Frontal cortex (tissue), 4 donors: ENCODE measurements around the gene ZNF398. TPM values are rescaled to one million over a fixed set of nuclear protein-coding genes. Genes with fewer than 3 reads are reported as not detected.
"Not testable (repeated sequence)": the region's sequence is repeated elsewhere in the genome, so short reads cannot be mapped to it uniquely, and the experiment has no call there.

ENCODE experiments used
- DNase-seq, 2 donors: peaks; one replicate each; pipeline ENCODE4 v3.0.0; 2012; ENCODE audit warnings: low spot score in 2 of 2
- FAIRE-seq: peaks from 2 replicates; lab custom pipeline; 2012; peaks lifted over from hg19 to GRCh38; lab: Jason Lieb, UNC
- total RNA-seq: library from RNA; depleted of rRNA; stranded (reverse); fragments of >200 nt; gene quantifications from one replicate; pipeline ENCODE4 v1.2.3, GENCODE V29; 2014
- donor health status: control.
- donor health status: control.
- donor health status: control.

ZNF398 gene, protein sequence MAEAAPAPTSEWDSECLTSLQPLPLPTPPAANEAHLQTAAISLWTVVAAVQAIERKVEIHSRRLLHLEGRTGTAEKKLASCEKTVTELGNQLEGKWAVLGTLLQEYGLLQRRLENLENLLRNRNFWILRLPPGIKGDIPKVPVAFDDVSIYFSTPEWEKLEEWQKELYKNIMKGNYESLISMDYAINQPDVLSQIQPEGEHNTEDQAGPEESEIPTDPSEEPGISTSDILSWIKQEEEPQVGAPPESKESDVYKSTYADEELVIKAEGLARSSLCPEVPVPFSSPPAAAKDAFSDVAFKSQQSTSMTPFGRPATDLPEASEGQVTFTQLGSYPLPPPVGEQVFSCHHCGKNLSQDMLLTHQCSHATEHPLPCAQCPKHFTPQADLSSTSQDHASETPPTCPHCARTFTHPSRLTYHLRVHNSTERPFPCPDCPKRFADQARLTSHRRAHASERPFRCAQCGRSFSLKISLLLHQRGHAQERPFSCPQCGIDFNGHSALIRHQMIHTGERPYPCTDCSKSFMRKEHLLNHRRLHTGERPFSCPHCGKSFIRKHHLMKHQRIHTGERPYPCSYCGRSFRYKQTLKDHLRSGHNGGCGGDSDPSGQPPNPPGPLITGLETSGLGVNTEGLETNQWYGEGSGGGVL
- 19.6 TPM for total RNA-seq

DNA sequence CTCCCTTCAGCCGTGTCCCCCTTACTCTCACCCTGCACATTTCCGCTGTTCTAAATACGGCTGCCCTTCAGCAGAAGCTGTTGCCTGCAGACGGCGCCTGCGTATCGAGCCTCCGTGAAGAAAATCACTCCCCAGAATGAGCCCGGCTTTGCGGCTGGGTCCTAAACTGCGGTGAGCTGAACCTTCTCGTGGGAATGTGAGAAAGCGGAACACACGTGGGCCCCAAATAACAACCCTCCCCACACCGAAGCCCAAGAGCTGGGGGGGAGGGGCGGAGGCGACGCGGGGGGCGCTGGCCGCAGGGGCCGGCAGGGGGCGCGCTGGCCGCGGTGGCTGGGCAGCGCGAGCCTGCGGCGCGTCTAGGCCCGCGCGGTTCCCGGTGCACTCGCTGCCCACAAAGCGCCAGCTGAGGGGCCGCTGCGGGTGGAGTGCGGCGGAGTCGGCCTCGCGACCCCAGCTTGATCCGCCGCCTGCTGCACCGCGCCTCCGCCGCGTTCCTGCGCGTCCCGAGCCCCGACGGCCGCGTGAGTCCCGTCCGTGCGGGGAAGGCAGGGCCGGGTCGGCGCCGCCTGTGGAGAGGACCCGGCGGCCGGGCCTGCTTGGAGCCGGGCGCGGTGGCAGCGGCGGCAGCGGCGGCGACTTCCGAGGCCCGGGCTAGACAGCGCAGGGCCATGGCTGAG, at the start of gene ZNF398:
Gene ZNF398, plus strand, starts transcription at position 382 of the 680 bp plus-strand sequence. Its CDS starts 290 bp downstream, at position 672.
- DNase-seq (peak; percentile 93), FAIRE-seq (no peak)

DNA sequence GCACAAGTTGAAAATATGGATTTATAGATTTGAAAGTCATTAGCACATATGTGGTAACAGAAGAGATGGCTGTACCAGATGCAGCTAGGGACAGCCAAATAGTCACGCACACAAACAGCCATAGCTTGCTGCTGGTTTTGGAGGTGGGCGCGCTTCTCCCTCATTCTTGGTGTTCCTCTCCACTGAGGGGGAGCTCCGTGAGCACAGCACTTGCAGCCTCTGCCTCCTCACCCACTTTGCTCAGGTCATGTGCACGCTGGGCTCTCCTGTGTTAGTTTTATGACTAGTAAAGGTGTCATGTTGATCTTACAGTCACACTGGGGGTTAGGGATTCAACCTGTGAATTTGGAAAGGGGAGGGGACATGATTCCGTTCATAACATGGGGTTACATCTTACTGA, 48.2 kb upstream of the ZNF398 start:
- FAIRE-seq (no peak), DNase-seq (no peak)

DNA sequence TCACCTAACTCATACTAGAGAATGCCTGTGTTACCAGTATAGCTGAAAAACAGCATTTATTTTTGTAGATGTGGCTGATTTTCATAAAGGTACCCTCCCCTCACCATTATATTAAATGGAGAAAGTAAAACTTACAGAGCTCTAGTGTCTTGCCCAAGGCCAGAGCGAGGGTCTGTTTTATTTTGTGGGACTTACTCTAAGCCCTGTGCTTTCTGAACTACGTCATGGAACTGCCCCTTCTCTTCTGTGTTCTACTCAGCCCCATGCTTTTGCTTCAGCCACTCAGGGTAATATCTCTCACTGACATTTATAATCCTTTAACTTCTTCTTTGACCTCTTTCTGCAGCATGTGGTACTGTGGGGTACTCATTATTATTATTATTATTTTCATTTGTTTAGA, 46.4 kb upstream of the ZNF398 start:
- no peak for FAIRE-seq
- no peak for DNase-seq

DNA sequence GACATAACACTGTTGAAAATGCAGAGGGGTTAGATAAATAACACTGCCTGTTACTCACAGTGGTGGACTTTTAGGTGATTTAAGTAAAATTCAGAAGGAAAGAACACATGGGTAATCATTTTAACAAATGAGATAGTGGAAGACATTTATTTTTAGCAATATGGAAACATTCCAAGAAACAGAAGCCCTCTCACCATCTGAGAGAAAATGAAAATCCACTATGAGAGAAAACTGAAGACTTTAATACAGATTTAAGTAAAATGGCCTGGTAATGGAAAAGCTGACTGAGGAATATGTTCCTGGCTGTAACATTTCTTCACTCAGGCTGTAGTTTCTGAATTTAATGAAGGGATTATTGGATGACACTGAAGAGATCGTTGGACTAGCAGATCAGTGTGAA, 44.6 kb upstream of the ZNF398 start:
- FAIRE-seq (no peak), DNase-seq (no peak)

- DNase-seq: no peak
- FAIRE-seq: no peak
Measured at GRCh38 chr7:149103424-149103823, 43.8 kb upstream of the ZNF398 start.

- FAIRE-seq (no peak), DNase-seq (no peak)
Measured at GRCh38 chr7:149104214-149104613, 43.0 kb upstream of the ZNF398 start.

- DNase-seq: no peak
- FAIRE-seq: no peak
Measured at GRCh38 chr7:149104749-149105148, 42.5 kb upstream of the ZNF398 start.

DNA sequence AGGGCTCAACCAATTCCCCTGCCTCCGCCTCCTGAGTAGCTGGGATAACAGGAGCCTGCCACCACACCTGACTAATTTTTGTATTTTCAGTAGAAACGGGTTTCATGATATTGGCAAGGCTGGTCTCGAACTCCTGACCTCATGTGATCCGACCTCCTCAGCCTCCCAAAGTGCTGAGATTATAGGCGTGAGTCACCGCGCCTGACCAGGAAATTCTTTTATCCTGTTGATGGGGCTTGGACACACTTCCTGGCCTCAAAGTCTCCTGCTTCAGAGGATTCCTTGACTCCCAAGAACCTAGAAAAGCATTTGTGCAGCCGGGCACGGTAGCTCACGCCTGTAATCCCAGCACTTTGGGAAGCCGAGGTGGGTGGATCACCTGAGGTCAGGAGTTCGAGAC, 37.3 kb upstream of the ZNF398 start:
- DNase-seq (no peak), FAIRE-seq (no peak)

- DNase-seq (no peak), FAIRE-seq (no peak)
Measured at GRCh38 chr7:149125189-149125862, 21.9 kb upstream of the ZNF398 start.

- DNase-seq: peak; percentile 95 to 96
- no peak for FAIRE-seq
Measured at GRCh38 chr7:149125863-149126661, 21.2 kb upstream of the ZNF398 start, which contains the start of gene ZNF425. Gene ZNF425, minus strand, starts transcription at chr7:149126324. Its CDS starts 111 bp downstream, at chr7:149126213.

DNA sequence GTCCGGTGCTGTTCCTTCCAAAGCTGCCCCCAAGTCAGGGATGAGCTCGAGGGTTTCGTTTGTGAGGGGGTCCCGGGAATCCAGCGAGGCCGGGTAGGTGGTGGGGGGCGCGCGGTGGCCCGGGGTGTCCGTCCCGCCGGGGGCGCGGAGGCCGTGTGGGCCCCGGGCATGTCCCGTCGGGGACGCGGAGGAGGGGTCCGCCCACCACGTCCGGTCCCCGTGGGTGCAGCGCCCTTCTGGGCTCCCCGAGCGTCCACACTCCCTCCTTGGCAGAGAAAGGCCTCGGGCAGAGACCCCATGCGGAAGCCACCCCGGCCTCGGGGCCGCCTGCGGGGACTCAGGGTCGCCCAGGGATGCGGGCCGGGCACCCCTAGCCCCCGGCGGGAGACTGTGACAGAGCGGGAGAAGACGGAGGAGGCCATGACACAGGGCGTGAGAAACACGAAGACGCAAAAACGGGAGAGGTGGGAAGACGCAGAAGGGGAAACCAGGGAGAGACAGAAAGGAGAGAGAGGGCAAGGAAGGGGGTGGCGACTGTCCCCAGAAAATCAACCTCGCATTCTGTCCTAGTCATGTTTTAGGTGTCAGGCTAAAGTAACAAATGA, 20.5 kb upstream of the ZNF398 start:
- DNase-seq: peak; percentile 68 to 70
- no peak for FAIRE-seq

- no peak for FAIRE-seq
Measured at GRCh38 chr7:149130572-149131198, 16.6 kb upstream of the ZNF398 start.

GRCh38 chr7:149133028-149133710, 14.1 kb upstream of the ZNF398 start:
- no peak for FAIRE-seq
- DNase-seq: no peak

More at GRCh38 chr7:149130572-149131198, 16.6 kb upstream of the ZNF398 start:
- no peak for DNase-seq

DNA sequence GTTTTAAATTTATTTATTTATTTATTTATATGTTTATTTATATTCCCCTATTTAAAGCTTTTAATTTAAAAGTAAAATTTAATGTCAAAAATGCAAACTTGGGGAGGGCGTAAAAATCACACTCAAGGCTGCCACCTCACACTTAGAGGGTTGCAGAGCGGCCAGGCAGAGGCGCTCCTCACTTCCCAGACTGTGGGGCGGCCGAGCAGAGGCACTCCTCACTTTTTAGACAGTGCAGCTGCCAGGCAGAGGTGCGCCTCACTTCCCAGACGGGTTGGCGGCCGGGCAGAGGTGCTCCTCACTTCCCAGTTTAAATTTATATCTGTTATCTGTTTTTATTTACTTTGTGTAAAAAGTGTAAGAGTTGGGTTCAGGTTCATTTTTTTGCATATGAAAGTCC, 11.1 kb upstream of the ZNF398 start:
- FAIRE-seq: no peak
- DNase-seq: no peak

GRCh38 chr7:149140831-149141230, 6.4 kb upstream of the ZNF398 start:
- FAIRE-seq (no peak), DNase-seq (no peak)

- FAIRE-seq: no peak
- DNase-seq: no peak
Measured at GRCh38 chr7:149141893-149142292, 5.4 kb upstream of the ZNF398 start.

DNA sequence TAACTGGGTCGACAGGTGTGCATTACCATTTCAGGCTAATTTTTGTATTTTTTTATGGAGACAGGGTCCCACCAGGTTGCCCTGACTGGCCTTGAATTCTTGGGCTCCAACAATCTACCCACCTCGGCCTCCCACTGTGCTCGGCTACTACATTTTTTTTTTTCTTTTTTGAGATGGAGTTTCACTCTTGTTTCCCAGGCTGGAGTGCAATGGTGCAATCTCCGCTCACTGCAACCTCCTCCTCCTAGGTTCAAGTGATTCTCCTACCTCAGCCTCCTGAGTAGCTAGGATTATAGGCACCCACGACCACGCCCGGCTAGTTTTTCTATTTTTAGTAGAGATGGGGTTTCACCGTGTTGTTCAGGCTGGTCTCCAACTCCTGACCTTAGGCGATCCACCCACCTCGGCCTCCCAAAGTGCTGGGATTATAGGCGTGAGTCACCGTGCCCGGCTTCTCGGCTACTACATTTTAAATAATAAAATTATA, 2.8 kb upstream of the ZNF398 start:
- DNase-seq, FAIRE-seq: not testable (repeated sequence)
